ENCODE data around the gene UTY.

Gene UTY

DNA sequence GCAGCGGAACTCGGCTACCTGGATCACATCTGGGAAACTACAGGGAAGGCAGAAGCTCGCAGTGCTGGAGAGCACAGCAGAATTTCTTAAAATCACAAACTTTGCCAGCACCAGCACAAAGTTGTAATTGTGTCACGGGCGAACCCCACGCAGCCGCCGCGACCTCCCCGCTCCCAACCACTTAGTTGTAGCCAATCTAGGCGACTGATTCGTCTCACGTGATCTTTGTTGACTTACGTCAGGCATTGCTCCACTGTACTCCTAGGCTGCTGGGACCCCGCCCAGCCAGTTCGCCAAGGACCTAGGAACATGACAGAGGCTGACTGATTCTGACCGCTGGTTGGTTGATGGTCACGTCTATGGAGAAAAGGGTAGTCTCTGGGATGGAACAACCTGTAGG lies at the start of gene UTY:
TSS of gene UTY (minus strand) at position 206 of the 400 bp plus-strand sequence. CDS start 368 bp downstream, outside the sequence.
- peak; percentile 27 for DNase-seq

DNA sequence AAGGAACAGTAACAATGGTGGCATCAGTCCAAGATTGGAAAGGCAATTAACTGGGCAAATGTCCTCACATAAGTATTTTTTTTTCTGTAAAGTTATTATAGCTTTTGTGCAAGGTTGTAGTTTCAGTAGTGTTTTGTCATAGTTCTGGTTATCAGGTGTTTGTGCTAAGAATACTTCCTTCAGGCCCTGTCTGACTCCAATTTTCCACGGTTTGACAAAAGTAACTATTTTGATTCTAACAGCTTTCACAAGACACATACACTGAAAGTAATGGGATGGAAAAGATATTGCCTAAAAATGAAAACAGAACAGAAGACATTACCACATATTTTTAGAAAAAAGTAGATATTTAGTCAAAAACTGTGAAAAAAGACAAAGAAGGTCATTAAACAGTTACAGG lies 40.6 kb upstream of the UTY start:
- no peak for DNase-seq

DNA sequence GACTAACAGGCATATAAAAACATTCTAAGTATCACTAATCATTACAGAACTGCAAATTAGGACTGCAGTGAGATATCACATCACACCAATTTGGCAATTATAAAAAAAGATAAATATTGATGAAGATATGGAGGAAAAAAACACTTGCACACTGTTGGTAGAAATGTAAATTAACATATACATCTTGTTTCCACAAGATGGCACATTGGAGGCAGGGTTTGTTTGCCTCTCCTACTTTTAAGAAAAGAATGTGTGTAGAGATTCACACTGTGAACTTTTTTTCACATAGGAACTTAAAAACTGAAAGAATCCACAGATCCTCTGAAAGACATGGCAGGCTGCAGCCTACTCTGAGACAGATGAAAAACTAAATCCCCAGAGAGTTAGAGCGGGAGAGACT lies 21.4 kb upstream of the UTY start:
- no peak for DNase-seq

DNA sequence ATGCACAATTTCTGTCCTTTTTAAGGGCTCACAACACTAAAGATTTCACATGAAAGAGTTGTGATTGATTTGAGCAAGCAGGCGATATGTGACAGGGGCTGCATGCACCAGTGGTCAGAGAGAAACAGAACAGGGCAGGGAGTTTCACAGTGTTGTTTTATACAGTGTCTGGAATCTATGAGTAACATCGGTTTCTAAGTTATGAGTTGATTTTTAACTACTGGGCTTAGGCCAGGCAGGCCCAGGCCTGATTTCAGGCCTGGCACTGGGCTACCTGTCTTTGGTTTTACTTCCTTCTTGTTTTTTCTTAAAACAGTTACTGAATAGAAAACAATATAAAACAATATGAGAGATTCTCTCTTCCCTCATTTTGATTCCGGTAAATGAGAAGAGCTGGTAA lies 13.9 kb upstream of the UTY start:
- DNase-seq: no peak

DNA sequence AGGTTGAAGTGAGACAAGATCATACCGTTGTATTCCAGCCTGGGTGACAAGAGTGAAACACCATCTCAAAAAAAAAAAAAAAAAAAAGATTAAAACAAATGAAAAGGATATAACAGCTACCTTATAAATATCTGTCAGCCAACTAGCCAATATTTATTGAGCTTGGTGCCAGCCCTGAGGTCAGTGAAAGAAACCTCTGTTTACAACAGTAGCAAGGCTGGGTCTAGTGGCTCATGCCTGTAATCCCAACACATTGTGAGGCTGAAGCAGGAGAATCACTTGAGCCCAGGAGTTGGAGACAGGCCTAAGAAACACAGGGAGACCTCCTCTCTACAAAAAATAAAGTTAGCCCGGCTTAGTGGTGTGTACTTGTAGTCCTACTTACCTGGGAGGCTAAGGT lies 12.6 kb upstream of the UTY start:
- no peak for DNase-seq

DNA sequence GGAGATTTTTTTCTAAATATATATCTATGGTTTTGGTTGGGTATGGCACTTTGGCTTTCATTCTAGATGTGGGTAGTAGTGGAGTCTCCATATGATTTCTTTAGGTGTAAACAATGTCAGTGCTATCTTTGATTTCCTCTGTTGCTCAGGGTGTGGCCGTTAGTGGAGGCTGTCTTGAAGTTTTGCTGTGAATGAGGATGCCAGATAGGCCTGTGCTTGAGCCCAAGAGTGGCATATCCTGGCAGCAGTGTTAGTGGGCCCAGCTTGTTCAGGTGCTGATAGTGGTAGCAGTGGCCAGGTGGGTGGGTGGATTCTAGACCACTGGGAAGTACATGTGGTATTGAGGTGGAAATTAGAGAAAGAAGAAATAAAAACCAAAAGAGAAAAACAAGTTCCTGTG lies 8.9 kb upstream of the UTY start:
- DNase-seq: no peak

DNA sequence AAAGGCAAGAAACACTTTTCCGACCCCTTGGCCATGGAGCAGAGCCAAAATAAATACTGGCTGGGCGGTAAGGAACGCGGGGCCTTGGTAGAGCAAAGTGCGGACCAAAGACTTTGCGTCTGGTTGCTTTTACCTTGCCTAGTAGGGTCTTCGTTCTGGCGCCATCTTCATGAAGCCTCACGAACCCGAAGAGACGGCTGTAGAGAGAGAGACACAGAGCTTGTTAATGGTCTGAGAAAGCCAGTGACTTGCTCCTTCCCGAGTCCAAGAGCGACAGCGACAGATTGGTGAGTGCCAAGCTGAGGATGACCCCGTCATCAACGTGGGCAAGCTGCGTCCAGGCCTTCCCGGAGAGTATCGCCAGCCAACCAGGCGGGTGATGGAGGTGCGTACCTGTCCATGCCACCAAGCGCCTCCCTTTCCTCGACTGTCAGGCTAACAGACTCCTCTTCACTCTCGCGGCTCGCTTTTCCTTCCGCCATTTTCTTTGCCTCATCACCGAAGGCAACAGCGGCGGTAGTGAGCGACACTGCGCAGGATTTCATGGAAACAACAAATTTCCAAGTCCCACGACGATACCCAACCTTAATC lies 617 bp downstream of the UTY start:
- DNase-seq: no peak

DNA sequence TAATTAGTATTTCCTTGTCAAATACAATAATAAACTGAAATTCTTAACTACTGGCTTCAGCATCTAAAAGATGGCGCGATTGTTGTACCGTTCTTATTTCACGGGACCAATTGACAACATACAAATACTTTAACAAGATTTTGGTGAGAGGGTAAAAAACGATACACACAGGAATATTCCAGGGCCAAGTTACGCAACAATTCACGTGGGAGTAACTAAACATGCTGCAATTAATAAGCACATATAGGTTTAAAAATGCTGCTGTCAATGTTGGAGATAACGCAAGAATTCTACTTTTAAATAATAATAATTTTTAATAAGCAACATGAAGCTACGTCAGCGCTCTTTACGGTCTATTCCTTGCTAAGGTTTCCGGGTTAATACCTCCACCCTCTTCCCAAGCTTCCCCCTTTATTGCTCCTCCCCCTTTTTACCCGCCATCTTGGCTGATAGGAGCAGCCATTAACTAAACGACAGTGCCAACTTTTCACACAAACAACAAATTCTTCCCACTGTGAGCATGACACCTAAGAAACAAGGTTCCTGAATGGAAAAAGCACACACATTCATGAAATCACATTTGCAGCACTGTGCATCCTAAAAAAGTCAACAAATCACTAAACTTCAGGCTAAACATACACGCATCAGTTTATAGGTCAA lies 1.6 kb downstream of the UTY start:
- DNase-seq: peak; percentile 0

DNA sequence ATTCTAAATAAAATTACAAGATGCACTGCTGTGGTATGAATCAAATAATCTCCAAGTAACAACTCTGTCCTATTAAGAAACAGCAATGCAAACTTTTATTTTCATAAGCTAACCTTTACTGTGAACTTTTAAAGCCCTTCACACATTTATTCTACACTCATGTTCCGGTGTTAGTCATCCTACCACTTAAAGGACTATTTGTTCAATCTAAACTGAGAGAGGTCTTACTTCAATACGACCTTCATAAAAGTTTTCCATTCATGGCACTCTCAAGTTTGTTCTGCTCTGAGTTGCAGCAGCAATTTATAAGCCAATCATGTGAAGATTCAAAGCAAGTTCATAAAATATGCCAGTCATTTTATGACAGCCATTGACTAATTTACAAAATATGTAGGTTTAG lies 4.8 kb downstream of the UTY start:
- DNase-seq: no peak

DNA sequence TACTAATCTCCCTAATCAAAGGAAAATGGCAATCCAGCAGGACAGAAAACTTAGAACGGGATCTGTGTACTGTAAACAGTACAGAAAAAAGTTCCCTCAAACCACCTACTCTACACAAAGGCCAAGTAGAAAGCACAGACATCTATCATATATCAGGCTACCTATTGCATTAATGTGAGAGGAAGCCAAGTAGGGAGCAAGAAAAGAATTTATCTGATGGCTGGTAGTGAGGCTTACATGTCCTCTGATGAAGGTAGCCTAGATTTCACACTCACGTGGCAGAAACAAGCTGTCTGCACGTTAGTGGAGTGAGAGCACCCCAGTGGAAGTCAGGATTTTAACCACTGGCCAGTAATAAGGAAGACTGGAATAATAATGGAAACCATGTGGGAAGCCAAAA lies 28.3 kb downstream of the UTY start:
- no peak for DNase-seq

DNA sequence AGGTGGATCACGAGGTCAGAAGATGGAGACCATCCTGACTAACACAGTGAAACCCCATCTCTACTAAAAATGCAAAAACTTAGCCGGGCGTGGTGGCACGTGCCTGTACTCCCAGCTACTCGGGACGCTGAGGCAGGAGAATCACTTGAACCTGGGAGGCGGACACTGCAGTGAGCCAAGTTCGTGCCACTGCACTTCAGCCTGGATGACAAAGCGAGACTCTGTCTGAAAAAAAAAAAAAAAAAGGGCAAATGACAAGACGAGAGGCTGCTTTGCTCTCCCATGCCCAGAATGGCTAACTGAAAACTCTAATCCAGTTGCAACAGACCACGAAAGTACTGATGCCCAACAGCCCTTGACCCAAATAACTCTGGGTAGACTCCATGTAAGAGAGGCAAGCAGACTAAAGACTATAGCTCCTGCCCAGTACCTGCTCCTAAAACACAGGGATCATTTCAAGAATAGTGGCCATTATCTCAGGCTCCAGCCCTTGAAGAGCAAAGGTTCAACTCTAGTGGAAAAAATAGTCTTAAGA lies 29.2 kb downstream of the UTY start:
- no peak for DNase-seq

DNA sequence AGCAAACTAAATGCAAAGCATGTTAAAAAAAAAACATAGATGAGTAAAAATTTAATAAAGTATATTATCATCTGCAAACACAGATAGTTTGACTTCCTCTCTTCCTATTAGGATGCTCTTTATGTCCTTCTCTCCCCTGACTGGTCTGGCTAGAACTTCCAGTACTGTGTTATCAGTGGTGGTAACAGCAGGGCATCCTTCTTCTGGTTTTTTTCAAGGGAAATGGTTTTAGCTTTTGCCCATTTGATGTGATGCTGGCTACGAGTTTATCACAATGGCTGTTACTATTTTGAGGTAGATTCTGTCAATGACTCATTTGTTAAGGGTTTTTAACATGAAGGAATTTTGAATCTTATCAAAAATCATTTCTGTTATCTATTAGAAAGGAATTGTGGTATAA lies 34.3 kb downstream of the UTY start:
- no peak for DNase-seq

DNA sequence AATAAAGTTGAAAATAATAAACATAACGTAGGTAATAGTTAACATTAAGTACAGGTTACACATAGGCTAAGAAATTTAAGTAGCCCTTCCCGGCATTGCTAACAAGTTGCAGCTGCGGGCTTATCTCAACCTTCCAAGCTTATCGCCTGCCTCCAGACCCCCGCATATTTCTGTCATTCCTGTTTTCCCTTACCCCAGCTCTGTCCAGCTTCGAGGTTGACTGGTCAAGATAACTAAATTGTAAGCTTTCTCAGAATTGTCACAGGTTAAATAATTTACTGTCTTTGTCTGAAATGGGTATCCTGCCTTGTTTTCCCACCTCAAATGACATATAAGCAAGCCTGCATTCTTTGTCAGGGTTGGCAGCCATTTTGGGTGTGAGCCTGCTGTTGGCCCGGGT lies 36.7 kb downstream of the UTY start:
- no peak for DNase-seq

DNA sequence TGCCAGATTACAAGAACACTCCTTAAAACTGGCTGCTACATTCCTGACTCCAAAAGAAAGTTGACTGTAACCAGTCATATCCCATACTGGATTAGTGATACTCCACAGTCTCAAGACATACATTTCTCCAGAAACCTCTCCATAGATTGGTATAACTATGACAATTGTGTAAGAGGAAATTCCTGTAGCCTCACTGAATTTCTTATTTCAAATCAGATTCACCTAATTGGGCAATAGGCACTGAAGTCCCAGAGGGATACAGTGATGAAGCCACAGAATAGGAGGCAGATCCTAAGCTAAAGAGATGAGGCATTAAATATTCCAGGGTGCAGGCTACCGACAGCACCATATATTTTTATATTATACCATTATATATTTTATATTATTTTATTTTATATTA lies 39.0 kb downstream of the UTY start:
- no peak for DNase-seq

DNA sequence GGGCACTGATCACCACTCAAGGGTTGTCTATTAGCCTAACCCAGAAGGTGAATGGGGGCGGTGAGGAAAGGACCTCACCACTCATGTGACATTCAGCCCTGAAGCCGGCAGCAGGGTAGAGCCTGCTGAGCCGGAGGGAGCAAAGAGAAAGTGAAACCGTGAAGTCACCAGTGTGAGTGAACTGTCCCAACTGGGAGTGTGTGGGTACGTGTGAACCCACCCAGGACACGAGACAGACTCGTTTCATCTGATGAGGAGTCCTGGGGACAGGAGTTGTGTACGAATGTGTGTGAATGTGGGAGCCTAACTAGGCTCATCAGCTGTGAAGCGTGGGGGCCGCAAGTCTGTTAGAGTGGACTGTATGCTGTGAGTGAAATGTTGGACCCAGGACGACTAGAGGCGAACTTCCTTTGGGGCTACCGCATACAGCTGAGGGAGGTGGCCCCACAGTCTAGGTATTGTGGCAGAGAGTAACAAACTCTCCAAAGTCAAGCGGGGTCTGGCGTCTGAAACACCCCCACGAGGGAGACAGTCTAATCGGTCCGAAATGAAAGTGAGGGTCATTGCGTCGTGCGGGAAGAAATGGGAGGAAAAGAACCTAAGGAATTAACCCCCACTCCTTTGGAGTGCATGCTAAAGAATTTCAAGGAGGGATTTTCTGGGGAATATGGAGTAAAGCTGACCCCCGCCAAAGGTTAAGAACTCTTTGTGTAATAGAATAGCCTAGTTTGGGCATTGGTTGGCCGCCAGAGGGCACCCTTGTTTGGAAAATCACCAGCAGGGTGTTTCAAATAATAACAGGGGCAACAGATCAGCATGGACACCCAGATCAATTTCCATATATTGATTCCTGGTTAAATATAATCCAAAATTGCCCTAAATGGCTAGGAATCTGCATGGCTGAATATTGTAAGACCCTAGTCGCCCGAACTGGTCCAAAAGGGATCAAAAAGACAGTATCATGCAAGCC lies 43.6 kb downstream of the UTY start:
- DNase-seq: no peak

DNA sequence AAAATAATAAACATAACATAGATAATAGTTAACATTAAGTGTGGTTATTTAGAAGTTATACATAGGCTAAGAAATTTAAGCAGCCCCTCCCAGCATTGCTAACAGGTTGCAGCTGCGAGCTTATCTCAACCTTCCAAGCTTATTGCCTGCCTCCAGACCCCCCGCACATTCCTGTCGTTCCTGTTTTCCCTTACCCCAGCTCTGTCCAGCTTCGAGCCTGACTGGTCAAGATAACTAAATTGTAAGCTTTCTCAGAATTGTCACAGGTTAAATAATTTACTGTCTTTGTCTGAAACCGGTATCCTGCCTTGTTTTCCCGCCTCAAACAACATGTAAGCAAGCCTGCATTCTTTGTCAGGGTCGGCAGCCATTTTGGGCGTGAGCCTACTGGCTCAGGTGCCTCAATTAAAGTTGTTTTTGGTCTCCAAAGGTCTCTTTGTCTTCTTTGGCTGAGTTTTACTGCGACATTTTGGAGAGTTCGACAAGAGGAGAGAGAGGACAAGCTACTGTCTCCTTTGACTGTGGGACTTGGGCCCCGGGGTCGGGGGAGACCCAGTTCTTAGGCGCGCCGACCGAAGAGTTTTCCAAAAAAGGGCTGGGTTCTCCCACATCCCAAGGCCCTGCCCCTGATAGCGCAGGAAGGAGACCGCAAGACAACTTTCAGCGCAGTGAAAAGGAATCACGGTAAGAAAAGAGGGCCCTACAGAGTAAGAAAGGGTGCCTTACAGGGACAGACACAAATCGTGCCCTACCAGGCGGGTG lies 44.4 kb downstream of the UTY start:
- no peak for DNase-seq

DNA sequence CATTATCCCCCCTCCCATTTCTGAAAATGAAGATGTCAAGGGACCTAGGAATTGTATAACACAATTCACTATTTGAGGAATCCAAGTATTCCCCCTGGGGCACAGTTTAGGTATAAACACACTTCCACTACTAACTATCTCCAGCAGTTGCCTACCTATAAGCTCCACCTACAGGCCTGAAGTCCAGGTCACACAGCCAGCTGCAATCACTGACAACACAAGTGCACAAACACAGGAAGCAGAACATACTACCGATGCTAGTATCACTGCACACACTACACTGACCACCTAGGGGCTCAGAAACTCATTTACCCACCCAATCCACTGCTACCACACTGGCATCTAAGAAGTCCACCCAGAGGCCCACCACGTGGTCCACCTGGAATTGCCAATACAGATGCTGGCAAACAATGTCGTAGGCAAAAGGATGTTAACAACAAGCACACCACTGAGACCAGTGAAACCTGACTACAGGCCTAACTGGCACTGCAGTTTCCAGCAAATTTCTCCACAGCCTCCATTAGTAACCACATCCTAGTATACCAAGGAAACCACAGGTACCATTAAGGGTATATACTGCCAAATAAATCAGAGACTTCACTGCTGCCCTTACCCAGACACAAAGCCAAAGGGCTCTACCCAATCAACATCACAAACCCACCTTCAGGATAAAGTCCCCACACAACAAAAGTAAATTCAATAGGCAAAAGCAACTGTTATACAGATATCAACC lies 47.4 kb downstream of the UTY start:
- no peak for DNase-seq

DNA sequence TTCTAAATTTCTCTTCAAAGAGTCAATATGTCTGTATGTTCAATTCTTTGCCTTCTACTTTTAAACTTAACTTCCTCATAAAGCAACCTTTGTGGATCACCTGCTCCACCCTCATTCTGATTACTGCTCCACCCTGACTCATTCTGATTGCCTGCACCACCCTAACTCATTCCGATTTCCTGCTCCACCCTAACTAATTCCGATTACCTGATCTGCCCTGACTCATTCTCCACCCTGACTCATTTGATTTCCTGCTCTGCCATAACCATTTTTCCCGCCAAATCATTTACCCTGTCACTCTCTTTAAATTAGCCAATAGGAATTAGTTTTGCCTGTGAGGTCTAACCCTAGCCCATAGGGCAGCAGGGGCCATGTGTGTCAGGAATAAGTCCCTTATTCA lies 50.3 kb downstream of the UTY start:
- no peak for DNase-seq

DNA sequence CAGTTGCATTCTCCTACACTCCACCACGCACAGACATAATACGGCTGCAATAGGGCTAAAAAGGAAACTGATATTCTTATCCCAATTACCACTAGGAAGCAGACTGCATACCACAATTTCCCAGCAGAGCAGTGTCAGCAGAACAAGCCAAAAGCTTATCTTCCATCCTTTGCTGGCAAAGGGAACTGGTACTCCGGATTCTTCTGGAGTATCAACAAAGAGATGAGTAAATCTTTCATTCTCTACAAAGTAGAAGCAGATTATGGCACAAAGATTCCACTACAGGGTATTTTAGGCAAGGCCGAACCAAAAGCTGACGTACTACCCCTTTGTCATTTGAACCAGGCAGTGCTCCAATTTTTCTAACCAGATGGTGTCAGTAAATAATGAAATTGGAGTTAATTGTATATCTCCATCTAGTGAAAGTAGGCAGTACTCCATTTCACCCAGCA lies 56.5 kb downstream of the UTY start:
- peak; percentile 8 for DNase-seq

DNA sequence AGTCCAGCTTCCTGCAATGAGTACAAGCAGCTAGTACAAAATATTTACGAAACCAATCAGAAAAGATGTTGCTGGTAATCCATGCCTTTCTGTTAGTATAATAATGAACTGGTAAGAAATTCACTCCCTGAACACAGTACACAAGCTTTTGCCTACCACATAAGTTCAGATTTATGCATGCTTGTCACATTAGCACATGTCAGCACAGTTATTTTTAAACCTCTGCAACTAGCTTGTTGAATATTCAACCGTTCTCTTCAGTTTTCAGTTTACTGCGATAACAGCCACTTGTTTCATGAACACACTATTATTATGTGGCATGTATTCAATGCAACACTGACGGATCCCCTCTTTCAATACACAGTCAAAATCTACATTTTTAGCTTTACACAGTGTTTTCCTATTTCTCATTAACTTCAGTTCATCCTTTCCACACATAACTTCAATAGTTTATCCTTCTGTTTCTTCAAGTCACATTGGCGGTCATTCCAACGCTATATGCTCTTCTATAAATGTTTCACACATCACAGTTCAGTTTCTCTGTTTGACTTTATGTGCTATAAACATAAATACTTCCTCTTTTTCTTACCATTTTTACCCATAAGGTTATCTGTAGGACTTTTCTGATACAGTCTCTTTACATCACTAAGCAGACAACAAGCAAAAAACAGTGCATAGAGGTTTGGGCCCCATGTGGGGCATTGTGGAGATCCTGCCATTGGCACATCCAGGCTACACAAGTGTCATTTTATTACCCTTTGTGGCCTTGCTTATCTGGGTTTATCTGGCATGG lies 62.8 kb downstream of the UTY start:
- DNase-seq: no peak

DNA sequence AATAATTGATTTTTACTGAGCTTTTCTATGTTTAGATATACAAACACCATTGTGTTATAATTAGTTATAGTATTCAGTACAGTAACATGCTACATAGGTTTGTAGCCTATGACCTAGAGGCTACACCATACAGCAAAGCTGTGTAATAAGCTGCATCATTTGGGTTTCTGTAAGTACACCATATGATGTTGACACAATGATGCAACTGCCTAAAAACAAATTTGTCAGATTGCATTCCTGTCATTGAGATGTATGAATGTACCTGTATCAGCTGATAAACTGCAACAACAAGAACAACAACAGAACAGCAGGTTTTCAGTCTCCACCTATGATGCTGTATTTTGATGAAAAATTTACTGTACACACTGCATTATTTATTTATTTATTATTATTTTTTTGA lies 64.3 kb downstream of the UTY start:
- no peak for DNase-seq

Data from NCI-H446 treated with DMSO at 0.1 percent for 48 hours (cell line).